CD4-positive, alpha-beta memory T cell (primary cell): Measurements from ENCODE around the gene DCAF8. TPM values are rescaled to one million over a fixed set of nuclear protein-coding genes. Genes with fewer than 3 reads are reported as not detected.

Source experiments
- CTCF ChIA-PET: fragments of 350-600 bp; sonication (Branson Sonifier 250); formaldehyde crosslinking; loops from one replicate; lab custom pipeline; 2021; ENCODE audit warnings: inconsistent platforms; ENCODE audit not compliant: partially characterized antibody; lab: Charles Lee
- POLR2A ChIA-PET: fragments of 350-600 bp; sonication (Branson Sonifier 250); formaldehyde crosslinking; loops from one replicate; lab custom pipeline; 2021; ENCODE audit not compliant: partially characterized antibody; lab: Charles Lee
- DNase-seq, 5 donors: peaks; one replicate each; pipeline versions ENCODE4 v3.0.0 to v3.0.0-alpha.2; 2020 to 2022; ENCODE audit warnings: mixed read lengths in 1 of 5
- H3K27ac ChIP-seq: one replicate; pipeline ENCODE4 v1.7.0; 2013; ENCODE audit warnings: low read depth, low read length
- H3K27me3 ChIP-seq: 2 replicates; pipeline ENCODE4 v1.7.0; 2013; ENCODE audit warnings: mild to moderate bottlenecking, low read length, moderate library complexity; ENCODE audit not compliant: insufficient read depth
- H3K36me3 ChIP-seq: 2 replicates; pipeline ENCODE4 v1.7.0; 2013; ENCODE audit warnings: mild to moderate bottlenecking, low read length, moderate library complexity; ENCODE audit not compliant: insufficient read depth
- H3K4me1 ChIP-seq: 2 replicates; pipeline ENCODE4 v1.7.0; 2013; ENCODE audit warnings: mild to moderate bottlenecking, low read length, moderate library complexity; ENCODE audit not compliant: insufficient read depth
- H3K4me3 ChIP-seq, 2 donors: one replicate each; pipeline ENCODE4 v1.7.0; 2013; ENCODE audit warnings: low read length in 2 of 2, mild to moderate bottlenecking in 1 of 2
- H3K9me3 ChIP-seq, 2 donors: one replicate each; pipeline ENCODE4 v1.7.0; 2013; ENCODE audit warnings: low read length in 2 of 2, control low read depth in 1 of 2; ENCODE audit not compliant: control insufficient read depth in 1 of 2
- H3K27ac Mint-ChIP-seq, 7 donors: one replicate each; pipeline ENCODE4 v1.8.0; 2020 to 2021; ENCODE audit warnings: mixed read lengths in 7 of 7, mild to moderate bottlenecking in 6 of 7, inconsistent platforms in 3 of 7, moderate library complexity in 3 of 7
- H3K27me3 Mint-ChIP-seq, 2 donors: one replicate each; pipeline ENCODE4 v1.8.0; 2020 to 2021; ENCODE audit warnings: mixed read lengths in 2 of 2
- H3K36me3 Mint-ChIP-seq, 2 donors: one replicate each; pipeline ENCODE4 v1.8.0; 2020 to 2021; ENCODE audit warnings: mixed read lengths in 2 of 2, inconsistent platforms in 1 of 2, mild to moderate bottlenecking in 1 of 2
- H3K4me1 Mint-ChIP-seq, 4 donors: one replicate each; pipeline ENCODE4 v1.8.0; 2020 to 2021; ENCODE audit warnings: mixed read lengths in 4 of 4, mild to moderate bottlenecking in 1 of 4
- H3K4me3 Mint-ChIP-seq, 8 donors: one replicate each; pipeline ENCODE4 v1.8.0; 2020 to 2021; ENCODE audit warnings: mixed read lengths in 8 of 8, mild to moderate bottlenecking in 7 of 8, moderate library complexity in 6 of 8, inconsistent platforms in 3 of 8
- H3K9me3 Mint-ChIP-seq, 8 donors: one replicate each; pipeline ENCODE4 v1.8.0; 2020 to 2021; ENCODE audit warnings: mixed read lengths in 8 of 8, mild to moderate bottlenecking in 5 of 8, inconsistent platforms in 3 of 8, moderate library complexity in 1 of 8
- intact Hi-C: fragments of 100-400 bp; cut with micrococcal nuclease; formaldehyde crosslinking; loops from one replicate; pipeline ENCODE4 v1.15.1; 2023
- polyA plus RNA-seq, 2 donors: library from polyadenylated mRNA; unstranded; fragments of 300-500 nt; fragmentation: Illumina TruSeq; gene quantifications; one replicate each; pipeline ENCODE4 v1.2.3, GENCODE V29; 2021
- total RNA-seq, 2 experiments: library from RNA; stranded (reverse); gene quantifications; one replicate each; pipeline ENCODE4 v1.2.3, GENCODE V29; 2021

The DCAF8 gene
- total and polyA plus RNA-seq, 4 experiments from 2014 or later: 57.5 to 223 (median 139) TPM

GRCh38 chr1:160207771-160208556 is 54.4 kb downstream of the DCAF8 start:
- no peak overlapping the region for H3K27ac ChIP-seq
- no peak for DNase-seq
- no peaks in the 10 kb centered on the region for H3K27me3 ChIP-seq
- Mint-ChIP-seq H3K4me3 (peak overlapping the region in 3 of 8 donors; percentile 14 to 53 (median 51)), H3K27me3 (no peaks in the 10 kb centered on the region), H3K36me3 (peaks cover 3 to 34% of the 10 kb centered on the region in 2 donors), H3K9me3 (no peaks in the 10 kb centered on the region), H3K4me1 (peaks cover 29 to 51% (median 41%) of the 10 kb centered on the region in 4 donors), H3K27ac (peak overlapping the region; percentile 62 to 95 (median 88))
- H3K36me3 ChIP-seq: peaks cover 18% of the 10 kb centered on the region
- ChIA-PET CTCF (interaction anchor here (1.1 to 1.9 kb wide), 2 partner anchors 15 to 44 kb away, joined by 4 to 5 read pairs; no protein-coding TSS in a partner anchor), POLR2A (interaction anchor here (0.6 to 1.6 kb wide), 2 partner anchors 8 to 22 kb away, joined by 3 read pairs; no protein-coding TSS in a partner anchor)
- H3K4me1 ChIP-seq: peaks cover 30% of the 10 kb centered on the region
- intact Hi-C loops: loop anchor here (5.0 kb wide), 1 partner anchor 79 kb away; the partner anchor contains the start of gene PEX19
- no peaks in the 10 kb centered on the region for H3K9me3 ChIP-seq
- no peak overlapping the region for H3K4me3 ChIP-seq

- CTCF ChIA-PET: interaction anchor here (1.9 kb wide), 1 partner anchor 14 kb away, joined by 5 read pairs; no protein-coding TSS in a partner anchor
- H3K4me1 ChIP-seq: peaks cover 30% of the 10 kb centered on the region
- DNase-seq: no peak
- H3K27me3 ChIP-seq: no peaks in the 10 kb centered on the region
- POLR2A ChIA-PET: interaction anchor here (0.8 to 2.7 kb wide), 3 partner anchors 9 to 55 kb away, joined by 3 to 13 read pairs (median 3); partner anchors contain the start of gene DCAF8
- no peak overlapping the region for H3K4me3 ChIP-seq
- peak overlapping the region in 5 of 8 donors; percentile 86 to 96 (median 93) for H3K4me3 Mint-ChIP-seq
- peaks cover 10% of the 10 kb centered on the region for H3K36me3 ChIP-seq
- H3K4me1 Mint-ChIP-seq: peaks cover 29 to 51% (median 41%) of the 10 kb centered on the region in 4 donors
- H3K27me3 Mint-ChIP-seq: no peaks in the 10 kb centered on the region
- H3K27ac Mint-ChIP-seq: peak overlapping the region; percentile 65 to 95 (median 88)
- H3K9me3 ChIP-seq: no peaks in the 10 kb centered on the region
- H3K27ac ChIP-seq: no peak overlapping the region
- H3K9me3 Mint-ChIP-seq: no peaks in the 10 kb centered on the region
- intact Hi-C loops: loop anchor here (5.0 kb wide), 1 partner anchor 80 kb away; the partner anchor contains the start of gene PEX19
- H3K36me3 Mint-ChIP-seq: peaks cover 0 to 26% of the 10 kb centered on the region in 2 donors
These were observed 55.2 kb downstream of the DCAF8 start for GRCh38 chr1:160207118-160207650.

GRCh38 chr1:160206421-160207117 is 55.8 kb downstream of the DCAF8 start:
- intact Hi-C loops: loop anchor here (5.0 kb wide), 1 partner anchor 81 kb away; the partner anchor contains the start of gene PEX19
- CTCF ChIA-PET: interaction anchor here (0.7 to 1.9 kb wide), 4 partner anchors 13 to 54 kb away, joined by 3 to 7 read pairs (median 4); no protein-coding TSS in a partner anchor
- peaks cover 29 to 51% (median 41%) of the 10 kb centered on the region in 4 donors for H3K4me1 Mint-ChIP-seq
- no peak for DNase-seq
- H3K27ac Mint-ChIP-seq: peak overlapping the region; percentile 84 to 98 (median 91)
- H3K27me3 Mint-ChIP-seq: no peaks in the 10 kb centered on the region
- H3K4me3 ChIP-seq: peak overlapping the region in 1 of 2 donors; percentile 88
- no peaks in the 10 kb centered on the region for H3K9me3 Mint-ChIP-seq
- H3K27ac ChIP-seq: peak overlapping the region; percentile 77
- peak overlapping the region; percentile 86 to 96 (median 92) for H3K4me3 Mint-ChIP-seq
- POLR2A ChIA-PET: interaction anchor here (0.8 to 2.7 kb wide), 5 partner anchors 9 to 863 kb away, joined by 3 to 13 read pairs (median 3); partner anchors contain the start of genes ARHGAP30, DCAF8 and PEX19
- no peaks in the 10 kb centered on the region for H3K9me3 ChIP-seq
- no peaks in the 10 kb centered on the region for H3K27me3 ChIP-seq
- H3K4me1 ChIP-seq: peaks cover 30% of the 10 kb centered on the region
- H3K36me3 ChIP-seq: peaks cover 8% of the 10 kb centered on the region
- H3K36me3 Mint-ChIP-seq: peaks cover 0 to 20% of the 10 kb centered on the region in 2 donors

GRCh38 chr1:160206036-160206389 is 56.3 kb downstream of the DCAF8 start:
- POLR2A ChIA-PET: interaction anchor here (0.8 to 2.7 kb wide), 5 partner anchors 10 to 864 kb away, joined by 3 to 13 read pairs (median 3); partner anchors contain the start of genes ARHGAP30, DCAF8 and PEX19
- Histone ChIP-seq H3K27me3 (no peaks in the 10 kb centered on the region), H3K27ac (peak overlapping the region; percentile 77), H3K36me3 (peaks cover 3% of the 10 kb centered on the region), H3K4me3 (peak overlapping the region in 1 of 2 donors; percentile 88), H3K9me3 (no peaks in the 10 kb centered on the region), H3K4me1 (peaks cover 30% of the 10 kb centered on the region)
- Mint-ChIP-seq H3K9me3 (no peaks in the 10 kb centered on the region), H3K4me3 (peak overlapping the region; percentile 86 to 96 (median 92)), H3K4me1 (peaks cover 29 to 51% (median 41%) of the 10 kb centered on the region in 4 donors), H3K36me3 (peaks cover 0 to 15% of the 10 kb centered on the region in 2 donors), H3K27me3 (no peaks in the 10 kb centered on the region), H3K27ac (peak overlapping the region; percentile 84 to 98 (median 91))
- peak; percentile 36 to 74 (median 37) for DNase-seq
- intact Hi-C loops: loop anchor here (5.0 kb wide), 1 partner anchor 81 kb away; the partner anchor contains the start of gene PEX19
- CTCF ChIA-PET: interaction anchor here (0.7 to 1.9 kb wide), 3 partner anchors 13 to 54 kb away, joined by 3 to 7 read pairs (median 3); no protein-coding TSS in a partner anchor

- peak; percentile 59 to 68 (median 62) for DNase-seq
- ChIA-PET POLR2A (interaction anchor here (1.0 to 2.7 kb wide), 5 partner anchors 8 to 864 kb away, joined by 3 to 13 read pairs (median 4); partner anchors contain the start of genes ARHGAP30, DCAF8 and PEX19), CTCF (interaction anchor here (0.7 to 1.9 kb wide), 3 partner anchors 12 to 55 kb away, joined by 3 to 7 read pairs (median 3); no protein-coding TSS in a partner anchor)
- Histone ChIP-seq H3K4me1 (peaks cover 30% of the 10 kb centered on the region), H3K27me3 (no peaks in the 10 kb centered on the region), H3K9me3 (no peaks in the 10 kb centered on the region), H3K4me3 (peak within 1 kb of the TSS; percentile 31 to 88), H3K36me3 (no peaks in the 10 kb centered on the region), H3K27ac (peak within 1 kb of the TSS; percentile 77)
- peak within 1 kb of the TSS; percentile 88 to 98 (median 94) for H3K27ac Mint-ChIP-seq
- no peaks in the 10 kb centered on the region for H3K9me3 Mint-ChIP-seq
- peaks cover 29 to 48% (median 40%) of the 10 kb centered on the region in 4 donors for H3K4me1 Mint-ChIP-seq
- H3K36me3 Mint-ChIP-seq: peaks cover 0 to 13% of the 10 kb centered on the region in 2 donors
- intact Hi-C loops: loop anchor here (5.0 kb wide), 1 partner anchor 82 kb away; the partner anchor contains the start of gene PEX19
- peak within 1 kb of the TSS; percentile 88 to 96 (median 92) for H3K4me3 Mint-ChIP-seq
- H3K27me3 Mint-ChIP-seq: no peaks in the 10 kb centered on the region
These were observed 56.9 kb downstream of the DCAF8 start, which contains the start of gene PEA15 for GRCh38 chr1:160205242-160206035. Gene PEA15, plus strand, starts transcription at chr1:160205384. Its CDS starts 6,161 bp downstream, at chr1:160211545.
